Neural cell (in vitro differentiated cells): ENCODE measurements around the gene COL4A4. TPM values are rescaled to one million over a fixed set of nuclear protein-coding genes. Genes with fewer than 3 reads are reported as not detected.
"Not testable (repeated sequence)": the region's sequence is repeated elsewhere in the genome, so short reads cannot be mapped to it uniquely, and the experiment has no call there.

Experiments used
- H2AFZ ChIP-seq: fragments of 200-600, 300-800 bp; sonication (generic), shearing (Covaris generic); 2 replicates; pipeline ENCODE4 v1.6.0; 2014; ENCODE audit warnings: low read depth, mild to moderate bottlenecking, antibody characterized with exemption, low read length, moderate library complexity
- H3F3A ChIP-seq: fragments of 200-600 bp; shearing (Covaris generic); 2 replicates; pipeline ENCODE4 v1.6.1; 2016; ENCODE audit warnings: mild to moderate bottlenecking, moderate library complexity, mixed read lengths, antibody characterized with exemption, low read length; ENCODE audit not compliant: insufficient read depth, poor library complexity, severe bottlenecking
- H3K27ac ChIP-seq: fragments of 200-600, 300-800 bp; sonication (generic), shearing (Covaris generic); 2 replicates; pipeline ENCODE4 v1.5.1; 2014; ENCODE audit warnings: mild to moderate bottlenecking, low read length, moderate library complexity
- H3K27me3 ChIP-seq: fragments of 300-800, 200-600 bp; sonication (generic), shearing (Covaris generic); 2 replicates; pipeline ENCODE4 v1.6.0; 2014; ENCODE audit warnings: mild to moderate bottlenecking, low read depth, low read length, moderate library complexity; ENCODE audit not compliant: insufficient read depth
- H3K36me3 ChIP-seq: fragments of 300-800, 200-600 bp; sonication (generic), shearing (Covaris generic); 2 replicates; pipeline ENCODE4 v1.5.1; 2014; ENCODE audit warnings: mild to moderate bottlenecking, antibody characterized with exemption, low read length, moderate library complexity; ENCODE audit not compliant: insufficient read depth
- H3K4me2 ChIP-seq: fragments of 300-800, 200-600 bp; sonication (generic), shearing (Covaris generic); 2 replicates; pipeline ENCODE4 v1.6.0; 2014; ENCODE audit warnings: mild to moderate bottlenecking, low read length
- H3K4me3 ChIP-seq: fragments of 300-800, 200-600 bp; sonication (generic), shearing (Covaris generic); 2 replicates; pipeline ENCODE4 v1.5.1; 2014; ENCODE audit warnings: mild to moderate bottlenecking, low read length, moderate library complexity
- H3K79me2 ChIP-seq: fragments of 200-600 bp; shearing (Covaris generic); replicated peaks from 2 replicates; pipeline ENCODE4 v1.6.0; 2014; ENCODE audit warnings: mild to moderate bottlenecking, low read length, moderate library complexity; ENCODE audit not compliant: insufficient read depth
- H3K9ac ChIP-seq: fragments of 300-800, 200-600 bp; sonication (generic), shearing (Covaris generic); 2 replicates; pipeline ENCODE4 v1.6.1; 2016; ENCODE audit warnings: mild to moderate bottlenecking, low read length, mixed read lengths
- H3K9me2 ChIP-seq: fragments of 200-600 bp; shearing (Covaris generic); 2 replicates; pipeline ENCODE4 v1.6.1; 2016; ENCODE audit warnings: mild to moderate bottlenecking, low read length, mixed read lengths; ENCODE audit not compliant: insufficient read depth
- H3K9me3 ChIP-seq: fragments of 200-600, 300-800 bp; sonication (generic), shearing (Covaris generic); 2 replicates; pipeline ENCODE4 v1.6.1; 2016; ENCODE audit warnings: mild to moderate bottlenecking, mixed run types, low read length, moderate library complexity, mixed read lengths
- H4K20me1 ChIP-seq: fragments of 200-600 bp; shearing (Covaris generic); 2 replicates; pipeline ENCODE4 v1.6.1; 2016; ENCODE audit warnings: mild to moderate bottlenecking, mixed run types; ENCODE audit not compliant: insufficient read depth
- CTCF ChIP-seq: fragments of 450-650 bp; IDR thresholded peaks from 2 replicates; pipeline ENCODE4 v1.5.1; 2014; ENCODE audit warnings: antibody characterized with exemption, mild to moderate bottlenecking, moderate library complexity; ENCODE audit not compliant: poor library complexity, severe bottlenecking
- EP300 ChIP-seq: fragments of 450-650 bp; conservative IDR thresholded peaks from 2 replicates; pipeline ENCODE4 v1.6.1; 2014; ENCODE audit warnings: antibody characterized with exemption, mild to moderate bottlenecking, moderate library complexity; ENCODE audit not compliant: poor library complexity, severe bottlenecking
- EZH2 ChIP-seq: fragments of 200-600, 300-800 bp; shearing (Covaris generic), sonication (generic); IDR thresholded peaks from 2 replicates; pipeline ENCODE4 v1.6.1; 2014; ENCODE audit warnings: antibody characterized with exemption, low read length, borderline replicate concordance, mild to moderate bottlenecking; ENCODE audit not compliant: insufficient read depth, poor library complexity, severe bottlenecking
- MXI1 ChIP-seq: fragments of 450-650 bp; conservative IDR thresholded peaks from 2 replicates; pipeline ENCODE4 v1.6.1; 2014; ENCODE audit warnings: antibody characterized with exemption, mild to moderate bottlenecking; ENCODE audit not compliant: poor library complexity, severe bottlenecking
- POLR2AphosphoS5 ChIP-seq: IDR thresholded peaks from 2 replicates; pipeline ENCODE4 v1.6.1; 2012
- RAD21 ChIP-seq: fragments of 450-650 bp; conservative IDR thresholded peaks from 2 replicates; pipeline ENCODE4 v1.6.1; 2014; ENCODE audit warnings: antibody characterized with exemption, mild to moderate bottlenecking, moderate library complexity
- REST ChIP-seq: IDR thresholded peaks from 2 replicates; pipeline ENCODE4 v1.6.1; 2012; ENCODE audit warnings: borderline replicate concordance
- SMC3 ChIP-seq: fragments of 450-650 bp; conservative IDR thresholded peaks from 2 replicates; pipeline ENCODE4 v1.6.1; 2014; ENCODE audit warnings: antibody characterized with exemption, mild to moderate bottlenecking, moderate library complexity; ENCODE audit not compliant: poor library complexity
- TAF1 ChIP-seq: IDR thresholded peaks from 2 replicates; pipeline ENCODE4 v1.6.1; 2012; ENCODE audit warnings: low read depth
- polyA plus RNA-seq: library from polyadenylated mRNA; depleted of rRNA; stranded (reverse); fragments of >200 nt; gene quantifications from 2 replicates; pipeline ENCODE4 v1.2.3, GENCODE V29; 2014

COL4A4 gene
- polyA plus RNA-seq, 1 donor from 2014 or later = 0.35 TPM

- H3K9ac ChIP-seq, H3K36me3 ChIP-seq, H2AFZ ChIP-seq, H4K20me1 ChIP-seq, H3K4me3 ChIP-seq, H3F3A ChIP-seq, H3K79me2 ChIP-seq, H3K27me3 ChIP-seq, H3K9me3 ChIP-seq, H3K27ac ChIP-seq, H3K9me2 ChIP-seq, H3K4me2 ChIP-seq: not testable (repeated sequence)
Observed at GRCh38 chr2:227171779-227172178, 7.8 kb upstream of the COL4A4 start.

GRCh38 chr2:227164763-227165291, 822 bp upstream of the COL4A4 start:
- peak overlapping the region; percentile 78 for H3K4me3 ChIP-seq
- H2AFZ ChIP-seq = no peak overlapping the region
- H4K20me1 ChIP-seq = no peaks in the 10 kb centered on the region
- H3K9me3 ChIP-seq = no peaks in the 10 kb centered on the region
- no peaks in the 10 kb centered on the region for H3F3A ChIP-seq
- no peak overlapping the region for H3K27ac ChIP-seq
- no peaks in the 10 kb centered on the region for H3K9me2 ChIP-seq
- no peak for TF ChIP-seq SMC3
- TF ChIP-seq MXI1 = peak; percentile 33
- no peaks in the 10 kb centered on the region for H3K79me2 ChIP-seq
- peak overlapping the region; percentile 41 for H3K9ac ChIP-seq
- H3K36me3 ChIP-seq = no peaks in the 10 kb centered on the region
- peak overlapping the region; percentile 67 for H3K4me2 ChIP-seq
- H3K27me3 ChIP-seq = peaks cover 72% of the 10 kb centered on the region

GRCh38 chr2:227163485-227163997, 464 bp downstream of the COL4A4 start:
- H3K27ac ChIP-seq = no peak overlapping the region
- H3K9me2 ChIP-seq = no peaks in the 10 kb centered on the region
- H3K9ac ChIP-seq = peak overlapping the region; percentile 15
- no peaks in the 10 kb centered on the region for H3F3A ChIP-seq
- no peaks in the 10 kb centered on the region for H3K36me3 ChIP-seq
- peak overlapping the region; percentile 45 for H3K4me2 ChIP-seq
- peak overlapping the region; percentile 78 for H3K4me3 ChIP-seq
- no peaks in the 10 kb centered on the region for H3K79me2 ChIP-seq
- H4K20me1 ChIP-seq = no peaks in the 10 kb centered on the region
- peaks cover 72% of the 10 kb centered on the region for H3K27me3 ChIP-seq
- H3K9me3 ChIP-seq = no peaks in the 10 kb centered on the region
- TF ChIP-seq MXI1 = no peak
- TF ChIP-seq SMC3 = no peak
- no peak for TF ChIP-seq REST
- TF ChIP-seq RAD21 = no peak
- TF ChIP-seq TAF1 = no peak
- no peak for TF ChIP-seq POLR2AphosphoS5
- TF ChIP-seq CTCF = no peak
- TF ChIP-seq EP300 = no peak
- no peak for TF ChIP-seq EZH2
- H2AFZ ChIP-seq = no peak overlapping the region
